ENCODE measurements around the gene DHRSX.

GRCh38 chrX:2425286-2426071 is 75.3 kb downstream of the DHRSX start:
- TF ChIP-seq GATA2 (IDR thresholded peaks at IDR 0.05; ENCODE audit: low read depth, low read length) (no peak), GATA3 (IDR thresholded peaks at IDR 0.05; ENCODE audit: low read depth, low read length) (no peak)

Measured in SH-SY5Y (cell line).